Measurements from ENCODE around the gene B3GAT1. TPM values are rescaled to one million over a fixed set of nuclear protein-coding genes. Genes with fewer than 3 reads are reported as not detected.

B3GAT1 gene
- total RNA-seq, 1 experiment from 2014 or later = not detected

DNA sequence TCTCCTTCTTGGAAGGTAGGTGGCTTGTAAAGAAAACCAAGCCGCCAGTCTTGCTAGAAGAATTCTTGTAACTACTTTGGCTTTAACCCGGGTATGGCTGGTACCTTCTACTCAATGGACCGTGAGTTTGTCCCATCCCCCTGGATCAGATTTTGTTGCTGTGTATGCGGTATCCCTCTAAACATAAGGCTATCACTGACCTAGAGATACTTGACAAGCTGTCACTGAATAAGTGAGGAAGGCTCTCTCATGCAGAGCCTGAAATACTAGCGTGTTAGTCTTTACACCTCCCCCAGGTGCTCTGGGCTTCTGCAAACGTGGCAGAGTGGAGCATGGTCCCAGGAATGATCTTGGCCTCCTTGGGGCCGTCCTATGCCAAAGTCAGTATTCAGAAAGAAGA is 45.8 kb downstream of the B3GAT1 start:
- Histone ChIP-seq H3K9me3 (ENCODE audit: control insufficient read depth in 1 of 2, insufficient read depth in 1 of 2, low read depth in 1 of 2, low read length in 2 of 2) (no peaks in the 10 kb centered on the region), H3K4me2 (ENCODE audit: low read length) (no peak overlapping the region), H3K36me3 (ENCODE audit: control insufficient read depth in 1 of 2, insufficient read depth in 2 of 2, low read length in 2 of 2) (no peaks in the 10 kb centered on the region), H3K9me2 (ENCODE audit: insufficient read depth) (no peaks in the 10 kb centered on the region), H3K27ac (ENCODE audit: low read depth, low read length) (no peak overlapping the region), H2AFZ (ENCODE audit: low read depth, low read length, poor library complexity, severe bottlenecking) (no peak overlapping the region), H3K9ac (ENCODE audit: low read length) (no peak overlapping the region), H3K4me1 (ENCODE audit: control insufficient read depth in 1 of 2, insufficient read depth in 2 of 2, low read length in 2 of 2) (no peaks in the 10 kb centered on the region), H3K27me3 (ENCODE audit: insufficient read depth, low read length) (no peaks in the 10 kb centered on the region), H4K20me1 (ENCODE audit: insufficient read depth) (no peaks in the 10 kb centered on the region), H3K79me2 (ENCODE audit: insufficient read depth, low read length) (no peaks in the 10 kb centered on the region), H3K4me3 (replicated peaks in 1 of 2; ENCODE audit: low read depth in 1 of 2, low read length in 2 of 2) (no peak overlapping the region)
- RAD21 ChIA-PET (ENCODE audit: low non-redundant PET in 1 of 2, low total read pairs in 2 of 2, uncharacterized antibody in 2 of 2, unreplicated experiment in 2 of 2) = no interaction called here
- ATAC-seq = no peak
- CTCF ChIA-PET = no interaction called here
- no TSS peak for BruUV-seq (replicated peaks)
- POLR2A ChIA-PET = no interaction called here
- TF ChIP-seq EGR1 (IDR thresholded peaks at IDR 0.05; ENCODE audit: low read depth) = no peak
- TF ChIP-seq ATF3 (IDR thresholded peaks at IDR 0.05) = no peak
- no peak for TF ChIP-seq EZH2phosphoT487 (IDR thresholded peaks at IDR 0.05; ENCODE audit: borderline replicate concordance)
- TF ChIP-seq CEBPB (IDR thresholded peaks at IDR 0.05; ENCODE audit: low read depth) = no peak
- DNase-seq (ENCODE audit: low read depth, low spot score) = no peak
- intact Hi-C loops (cut with micrococcal nuclease) = no loop called here

DNA sequence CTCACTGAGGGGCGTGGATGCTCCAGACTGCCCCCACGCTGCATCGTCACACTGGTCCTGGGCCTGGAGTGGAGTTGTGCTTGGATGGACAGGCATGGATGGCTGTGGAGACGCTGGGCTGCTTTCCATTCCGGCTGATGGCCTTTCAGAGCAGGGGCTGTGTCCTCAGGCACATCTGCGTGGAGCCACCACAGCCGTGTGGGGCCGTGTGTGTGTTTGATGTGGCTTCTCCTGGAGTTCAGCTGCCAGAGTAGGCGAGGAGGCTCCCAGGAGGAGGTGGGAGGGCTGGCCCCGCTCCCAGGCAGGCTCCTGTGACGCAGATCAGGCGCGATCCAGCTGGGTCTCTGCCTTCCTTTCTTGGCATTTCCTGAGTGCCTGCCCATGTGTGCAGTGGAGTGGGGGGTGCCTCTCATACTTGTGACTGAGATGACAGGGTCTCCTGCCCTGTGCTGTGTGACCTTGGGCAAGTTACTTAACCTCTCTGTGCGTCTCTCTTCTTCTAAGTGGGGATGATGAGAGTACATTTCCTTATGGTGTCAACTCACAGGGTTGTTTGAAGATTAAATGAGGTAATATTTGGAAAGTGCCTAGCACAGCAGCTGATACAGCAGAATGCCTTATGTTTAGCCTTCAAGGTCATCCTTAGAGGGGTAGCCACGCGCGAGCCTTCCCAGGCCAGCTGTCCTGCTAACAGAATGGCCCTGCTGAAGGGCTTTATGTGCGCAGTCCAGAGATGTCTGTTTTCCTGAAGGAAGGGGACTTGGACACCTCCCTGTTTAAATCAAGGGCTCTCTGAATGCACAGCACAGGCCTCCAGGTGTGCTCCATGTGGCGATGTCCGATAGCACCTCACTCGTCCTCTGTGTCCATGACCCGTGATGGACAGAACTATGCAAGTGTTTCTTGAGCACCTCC is 46.8 kb downstream of the B3GAT1 start:
- no peak overlapping the region for H3K9ac ChIP-seq (ENCODE audit: low read length)
- H3K4me3 ChIP-seq (replicated peaks in 1 of 2; ENCODE audit: low read depth in 1 of 2, low read length in 2 of 2) = no peak overlapping the region
- DNase-seq (ENCODE audit: low read depth, low spot score) (no peak), ATAC-seq (no peak)
- TF ChIP-seq EZH2phosphoT487 (IDR thresholded peaks at IDR 0.05; ENCODE audit: borderline replicate concordance) (no peak), JUND (IDR thresholded peaks at IDR 0.05) (no peak), EZH2 (IDR thresholded peaks at IDR 0.05) (no peak), SRF (IDR thresholded peaks at IDR 0.05; ENCODE audit: low read depth) (no peak), POLR2A (IDR thresholded peaks at IDR 0.05; ENCODE audit: borderline replicate concordance, extremely low read depth, insufficient read depth, insufficient read length) (no peak), YY1 (IDR thresholded peaks at IDR 0.05; ENCODE audit: extremely low read depth, insufficient replicate concordance, low read depth, low read length) (no peak), CTCF (IDR thresholded peaks at IDR 0.05 in 2 of 3, conservative IDR thresholded peaks at IDR 0.05 in 1 of 3; ENCODE audit: borderline replicate concordance in 1 of 3, insufficient read depth in 1 of 3, low read depth in 2 of 3, low read length in 2 of 3) (no peak), ZNF274 (IDR thresholded peaks at IDR 0.05; ENCODE audit: low read depth, low read length) (no peak)
- TF ChIP-seq, protein P1, sequence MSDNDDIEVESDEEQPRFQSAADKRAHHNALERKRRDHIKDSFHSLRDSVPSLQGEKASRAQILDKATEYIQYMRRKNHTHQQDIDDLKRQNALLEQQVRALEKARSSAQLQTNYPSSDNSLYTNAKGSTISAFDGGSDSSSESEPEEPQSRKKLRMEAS (IDR thresholded peaks at IDR 0.05) = no peak
- TF ChIP-seq, protein P2, sequence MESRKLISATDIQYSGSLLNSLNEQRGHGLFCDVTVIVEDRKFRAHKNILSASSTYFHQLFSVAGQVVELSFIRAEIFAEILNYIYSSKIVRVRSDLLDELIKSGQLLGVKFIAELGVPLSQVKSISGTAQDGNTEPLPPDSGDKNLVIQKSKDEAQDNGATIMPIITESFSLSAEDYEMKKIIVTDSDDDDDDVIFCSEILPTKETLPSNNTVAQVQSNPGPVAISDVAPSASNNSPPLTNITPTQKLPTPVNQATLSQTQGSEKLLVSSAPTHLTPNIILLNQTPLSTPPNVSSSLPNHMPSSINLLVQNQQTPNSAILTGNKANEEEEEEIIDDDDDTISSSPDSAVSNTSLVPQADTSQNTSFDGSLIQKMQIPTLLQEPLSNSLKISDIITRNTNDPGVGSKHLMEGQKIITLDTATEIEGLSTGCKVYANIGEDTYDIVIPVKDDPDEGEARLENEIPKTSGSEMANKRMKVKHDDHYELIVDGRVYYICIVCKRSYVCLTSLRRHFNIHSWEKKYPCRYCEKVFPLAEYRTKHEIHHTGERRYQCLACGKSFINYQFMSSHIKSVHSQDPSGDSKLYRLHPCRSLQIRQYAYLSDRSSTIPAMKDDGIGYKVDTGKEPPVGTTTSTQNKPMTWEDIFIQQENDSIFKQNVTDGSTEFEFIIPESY (IDR thresholded peaks at IDR 0.05; ENCODE audit: extremely low read depth, insufficient replicate concordance, low read length) = no peak
- BruUV-seq (replicated peaks) = no TSS peak
- H3K4me1 ChIP-seq (ENCODE audit: control insufficient read depth in 1 of 2, insufficient read depth in 2 of 2, low read length in 2 of 2) = no peaks in the 10 kb centered on the region
- no peaks in the 10 kb centered on the region for H3K36me3 ChIP-seq (ENCODE audit: control insufficient read depth in 1 of 2, insufficient read depth in 2 of 2, low read length in 2 of 2)
- H2AFZ ChIP-seq (ENCODE audit: low read depth, low read length, poor library complexity, severe bottlenecking) = no peak overlapping the region
- no peaks in the 10 kb centered on the region for H3K79me2 ChIP-seq (ENCODE audit: insufficient read depth, low read length)
- ChIA-PET CTCF (no interaction called here), POLR2A (no interaction called here), RAD21 (ENCODE audit: low non-redundant PET in 1 of 2, low total read pairs in 2 of 2, uncharacterized antibody in 2 of 2, unreplicated experiment in 2 of 2) (no interaction called here)
- H3K27me3 ChIP-seq (ENCODE audit: insufficient read depth, low read length) = no peaks in the 10 kb centered on the region
- no peaks in the 10 kb centered on the region for H3K9me3 ChIP-seq (ENCODE audit: control insufficient read depth in 1 of 2, insufficient read depth in 1 of 2, low read depth in 1 of 2, low read length in 2 of 2)
- intact Hi-C loops (cut with micrococcal nuclease) = no loop called here
- no peak overlapping the region for H3K4me2 ChIP-seq (ENCODE audit: low read length)
- H3K27ac ChIP-seq (ENCODE audit: low read depth, low read length) = no peak overlapping the region
- H4K20me1 ChIP-seq (ENCODE audit: insufficient read depth) = no peaks in the 10 kb centered on the region
- H3K9me2 ChIP-seq (ENCODE audit: insufficient read depth) = no peaks in the 10 kb centered on the region

Measured in HCT116 (cell line).